Prostate gland (tissue), 2 donors: Measurements from ENCODE around the gene RARB.

Experiments
- CTCF ChIP-seq, 4 experiments: fragments of 200-600 bp in 2 of 4; fragments of 450-650 bp in 2 of 4; sonication (generic) in 2 of 4; IDR thresholded peaks; 1 replicate in 3 of 4; 2 replicates in 1 of 4; pipeline ENCODE4 v1.5.1; 2016 to 2019; ENCODE audit warnings: antibody characterized with exemption in 4 of 4, mild to moderate bottlenecking in 2 of 4, moderate library complexity in 2 of 4
- POLR2AphosphoS5 ChIP-seq: sonication (generic); formaldehyde crosslinking; IDR thresholded peaks from one replicate; pipeline ENCODE4 v1.6.1; 2017; ENCODE audit warnings: antibody characterized with exemption

DNA sequence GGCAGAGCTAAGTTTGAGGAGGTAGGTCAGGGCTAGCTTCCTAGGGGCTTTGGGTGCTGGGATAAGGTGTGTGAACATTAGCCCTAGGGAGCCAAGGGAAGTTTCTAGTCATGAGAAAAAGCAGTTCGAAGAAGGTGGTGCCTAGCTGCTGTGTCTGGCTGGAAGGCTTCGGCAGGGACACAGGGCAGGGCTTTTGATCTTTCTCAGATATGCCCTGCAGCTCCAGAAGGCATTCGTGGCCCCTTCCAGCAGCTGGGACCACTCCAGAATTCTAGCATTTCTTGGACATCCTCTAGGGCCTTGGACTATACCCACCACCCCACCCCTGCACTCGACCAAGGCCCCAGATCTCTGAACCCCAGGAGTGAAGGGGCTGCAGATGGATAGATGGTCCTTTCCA is 148.1 kb downstream of the RARB start:
- TF ChIP-seq CTCF (IDR thresholded peaks at IDR 0.05) (no peak), POLR2AphosphoS5 (no peak)
